ENCODE data around the gene SPECC1.
A peak's percentile ranks its signal among the peaks of the same experiment; 100 is the strongest.

SPECC1 gene

DNA sequence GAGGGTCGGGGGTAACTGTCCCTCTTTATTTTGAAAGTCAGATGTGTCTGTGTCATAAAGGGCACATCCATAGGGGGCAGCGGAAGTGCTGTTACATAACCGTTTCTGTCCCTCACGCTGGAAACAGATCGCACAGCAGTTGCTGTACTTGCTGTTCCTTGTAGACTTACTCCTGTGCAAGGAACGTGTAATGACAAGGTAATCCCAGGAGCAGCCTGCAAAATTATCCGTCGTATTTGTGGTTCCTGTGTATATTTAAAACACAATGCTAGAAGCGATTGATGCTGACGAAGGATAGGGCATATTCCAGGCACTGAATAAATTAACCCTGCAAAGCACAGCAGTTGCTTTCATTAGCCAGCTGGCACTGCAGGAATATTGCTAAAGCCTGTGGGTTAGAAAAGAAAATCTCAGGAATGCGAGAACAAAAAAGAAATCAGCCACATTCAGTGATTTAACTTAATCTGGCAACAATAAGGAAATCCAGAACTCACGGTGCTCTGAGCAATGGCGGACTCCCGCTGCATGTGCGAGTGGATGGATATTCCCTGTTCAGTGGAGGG lies 76.2 kb downstream of the SPECC1 start:
- in situ Hi-C loops (cut with HindIII; ENCODE audit: low sequenced_read_pairs) = no loop called here
- peak; percentile 63 for DNase-seq (ENCODE audit: low read depth, low spot score)
- no peak overlapping the region for H3K4me3 ChIP-seq (ENCODE audit: low read depth, low read length)
- TF ChIP-seq, protein P1, sequence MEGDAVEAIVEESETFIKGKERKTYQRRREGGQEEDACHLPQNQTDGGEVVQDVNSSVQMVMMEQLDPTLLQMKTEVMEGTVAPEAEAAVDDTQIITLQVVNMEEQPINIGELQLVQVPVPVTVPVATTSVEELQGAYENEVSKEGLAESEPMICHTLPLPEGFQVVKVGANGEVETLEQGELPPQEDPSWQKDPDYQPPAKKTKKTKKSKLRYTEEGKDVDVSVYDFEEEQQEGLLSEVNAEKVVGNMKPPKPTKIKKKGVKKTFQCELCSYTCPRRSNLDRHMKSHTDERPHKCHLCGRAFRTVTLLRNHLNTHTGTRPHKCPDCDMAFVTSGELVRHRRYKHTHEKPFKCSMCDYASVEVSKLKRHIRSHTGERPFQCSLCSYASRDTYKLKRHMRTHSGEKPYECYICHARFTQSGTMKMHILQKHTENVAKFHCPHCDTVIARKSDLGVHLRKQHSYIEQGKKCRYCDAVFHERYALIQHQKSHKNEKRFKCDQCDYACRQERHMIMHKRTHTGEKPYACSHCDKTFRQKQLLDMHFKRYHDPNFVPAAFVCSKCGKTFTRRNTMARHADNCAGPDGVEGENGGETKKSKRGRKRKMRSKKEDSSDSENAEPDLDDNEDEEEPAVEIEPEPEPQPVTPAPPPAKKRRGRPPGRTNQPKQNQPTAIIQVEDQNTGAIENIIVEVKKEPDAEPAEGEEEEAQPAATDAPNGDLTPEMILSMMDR (IDR thresholded peaks at IDR 0.05; ENCODE audit: low read depth, low read length) = no peak

DNA sequence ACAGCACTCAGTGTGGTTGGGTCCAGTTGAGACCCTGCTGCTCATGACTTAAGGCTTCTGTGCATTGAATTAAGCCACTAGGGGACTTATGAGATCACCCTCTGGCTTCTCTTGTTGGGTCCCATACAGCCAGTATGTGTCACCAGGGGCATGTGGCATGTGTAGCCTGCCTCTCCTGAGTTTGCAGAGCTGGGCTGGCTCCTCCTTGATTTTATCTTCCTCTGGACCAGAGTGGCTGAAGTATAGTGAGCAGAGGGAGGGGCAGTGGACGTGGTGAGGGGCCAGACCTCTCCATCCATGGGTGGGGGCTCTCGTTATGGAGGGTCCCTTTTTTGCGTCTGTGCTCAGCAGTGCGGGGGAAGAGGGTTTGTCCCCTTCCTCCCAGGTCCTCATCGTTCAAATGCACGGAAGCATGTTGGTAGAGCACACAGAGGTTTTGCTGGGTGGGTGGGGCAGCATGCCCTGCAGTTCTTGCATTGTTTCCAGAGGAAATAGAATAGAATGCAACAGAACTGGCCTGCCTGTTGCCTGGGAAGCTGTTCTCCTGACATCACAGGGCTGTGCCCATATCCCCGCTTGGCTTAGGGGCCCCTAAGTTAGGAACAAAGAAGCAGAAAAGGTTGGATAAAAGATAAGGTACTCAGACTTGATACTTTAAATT lies 77.4 kb downstream of the SPECC1 start:
- no peak for DNase-seq (ENCODE audit: low read depth, low spot score)
- in situ Hi-C loops (cut with HindIII; ENCODE audit: low sequenced_read_pairs) = no loop called here
- TF ChIP-seq, protein P1 (IDR thresholded peaks at IDR 0.05; ENCODE audit: low read depth, low read length) = no peak
- no peak overlapping the region for H3K4me3 ChIP-seq (ENCODE audit: low read depth, low read length)

GRCh38 chr17:20087538-20088250 lies 78.5 kb downstream of the SPECC1 start:
- in situ Hi-C loops (cut with HindIII; ENCODE audit: low sequenced_read_pairs) = no loop called here

DNA sequence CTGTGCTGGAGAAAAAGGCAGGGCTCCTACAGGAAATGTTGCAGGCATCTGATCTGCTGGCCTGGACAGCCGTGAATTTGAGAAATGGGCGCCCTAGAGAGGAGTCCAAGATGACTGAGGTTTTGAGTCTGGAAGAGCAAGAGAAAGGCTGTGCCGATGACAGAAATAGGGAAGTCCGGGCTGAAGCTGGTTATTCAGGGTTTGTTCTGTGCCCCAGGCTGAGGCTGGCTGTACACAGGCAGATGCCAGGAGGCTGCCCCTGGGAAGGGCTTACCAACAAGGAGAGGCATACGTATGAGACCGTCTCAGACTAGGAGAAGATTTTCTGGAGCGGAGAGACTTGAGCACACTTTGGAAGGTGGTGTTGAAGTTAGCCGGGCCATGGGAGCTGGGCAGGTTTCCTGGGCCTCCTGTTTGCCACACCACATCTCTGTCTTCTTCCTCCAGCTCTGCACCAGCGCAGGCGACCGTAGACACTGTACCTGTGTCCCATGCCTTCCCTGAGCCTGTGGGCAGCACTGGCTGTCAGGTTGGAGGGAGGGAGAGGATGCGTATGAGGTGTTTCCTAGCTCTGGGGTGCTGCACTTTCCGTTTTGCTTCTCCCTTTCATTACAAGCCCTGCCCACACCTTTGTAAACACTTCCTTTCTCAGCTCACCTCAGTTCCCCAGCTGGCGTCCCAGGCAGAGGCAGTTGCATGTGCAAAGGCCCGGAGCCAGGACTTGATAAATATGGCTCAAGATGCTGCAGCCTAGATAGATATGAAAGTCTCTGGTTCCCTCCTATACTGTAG lies 80.8 kb downstream of the SPECC1 start:
- TF ChIP-seq, protein P1 (IDR thresholded peaks at IDR 0.05; ENCODE audit: low read depth, low read length) = no peak
- DNase-seq (ENCODE audit: low read depth, low spot score) = no peak
- no peak overlapping the region for H3K4me3 ChIP-seq (ENCODE audit: low read depth, low read length)
- in situ Hi-C loops (cut with HindIII; ENCODE audit: low sequenced_read_pairs) = no loop called here

More at GRCh38 chr17:20087538-20088250, 78.5 kb downstream of the SPECC1 start:
- no peak overlapping the region for H3K4me3 ChIP-seq (ENCODE audit: low read depth, low read length)
- TF ChIP-seq, protein P1 (IDR thresholded peaks at IDR 0.05; ENCODE audit: low read depth, low read length) = no peak
- no peak for DNase-seq (ENCODE audit: low read depth, low spot score)

- DNase-seq (ENCODE audit: low read depth, low spot score) = peak; percentile 65
- TF ChIP-seq, protein P1 (IDR thresholded peaks at IDR 0.05; ENCODE audit: low read depth, low read length) = no peak
- in situ Hi-C loops (cut with HindIII; ENCODE audit: low sequenced_read_pairs) = no loop called here
- no peak overlapping the region for H3K4me3 ChIP-seq (ENCODE audit: low read depth, low read length)
Observed at GRCh38 chr17:20091174-20092029, 82.2 kb downstream of the SPECC1 start.

Measured in astrocyte of the spinal cord (primary cell).